Lung (tissue), 12 donors: Measurements from ENCODE around the gene GREM2. TPM values are rescaled to one million over a fixed set of nuclear protein-coding genes. Genes with fewer than 3 reads are reported as not detected.

Source experiments
- ATAC-seq: fragments of 200-7000 bp; cut with Tn5 transposase; one replicate; pipeline ENCODE4 v1.9.1; 2020; ENCODE audit warnings: moderate number of reproducible peaks; ENCODE audit not compliant: insufficient read depth, low FRiP score
- DNase-seq, 3 donors: peaks; one replicate each; pipeline ENCODE4 v3.0.0-alpha.2; 2013 to 2017
- H3K27ac ChIP-seq, 2 donors: one replicate each; pipeline ENCODE4 v1.5.1; 2013; ENCODE audit warnings: mild to moderate bottlenecking in 2 of 2, moderate library complexity in 2 of 2, control low read depth in 1 of 2, inconsistent platforms in 1 of 2, low read depth in 1 of 2, low read length in 1 of 2
- H3K27me3 ChIP-seq, 3 donors: one replicate each; pipeline ENCODE4 v1.5.1; 2013; ENCODE audit warnings: low read length in 2 of 3; ENCODE audit not compliant: control insufficient read depth in 3 of 3, insufficient read depth in 3 of 3
- H3K36me3 ChIP-seq, 4 donors: one replicate each; pipeline ENCODE4 v1.5.1; 2013; ENCODE audit warnings: low read length in 4 of 4, mild to moderate bottlenecking in 1 of 4, moderate library complexity in 1 of 4; ENCODE audit not compliant: control insufficient read depth in 4 of 4, insufficient read depth in 4 of 4
- H3K4me1 ChIP-seq, 5 donors: one replicate each; pipeline ENCODE4 v1.5.1; 2013; ENCODE audit warnings: low read length in 5 of 5, mild to moderate bottlenecking in 2 of 5, moderate library complexity in 1 of 5; ENCODE audit not compliant: control insufficient read depth in 5 of 5, insufficient read depth in 5 of 5
- H3K4me3 ChIP-seq: one replicate; pipeline ENCODE4 v1.5.1; 2013; ENCODE audit warnings: mild to moderate bottlenecking, control low read depth, moderate library complexity
- H3K9ac ChIP-seq, 2 donors: one replicate each; pipeline ENCODE4 v1.5.1; 2013; ENCODE audit warnings: low read length in 2 of 2, control low read depth in 1 of 2; ENCODE audit not compliant: insufficient read depth in 1 of 2
- H3K9me3 ChIP-seq, 4 donors: one replicate each; pipeline ENCODE4 v1.5.1; 2013; ENCODE audit warnings: low read length in 3 of 4, mild to moderate bottlenecking in 1 of 4, moderate library complexity in 1 of 4; ENCODE audit not compliant: control insufficient read depth in 4 of 4, insufficient read depth in 3 of 4
- CTCF ChIP-seq: IDR thresholded peaks from 2 replicates; pipeline ENCODE4 v1.5.1; 2012; ENCODE audit warnings: mild to moderate bottlenecking; ENCODE audit errors: control extremely low read depth, extremely low read depth
- WGBS, 2 donors: extraction: QIAGEN DNeasy Blood & Tissue Kit; methylation state at CpG; one replicate each; pipeline ENCODE4 v1.1.7; 2013; 5-methylcytosine and 5-hydroxymethylcytosine counted together
- polyA plus RNA-seq, 2 donors: library from polyadenylated mRNA; stranded (reverse); fragments of 200-250 nt; gene quantifications; one replicate each; pipeline ENCODE4 v1.2.1, GENCODE V29; 2013
- total RNA-seq, 2 donors: library from RNA; depleted of rRNA in 1 of 2; stranded (reverse); fragments of >200 nt in 1 of 2; gene quantifications; one replicate each; pipeline ENCODE4 v1.2.1, GENCODE V29; 2014 to 2021
- donor health status: control.
- donor health status: control.
- donor health status: Bipolar disorder and iron deficiency.
- donor health status: healthy.
- donor health status: DM: yes; HTN: yes; CAD: no.

Gene GREM2
- total and polyA plus RNA-seq, 4 donors: 0.47 to 8.8 (median 0.76) TPM

- ATAC-seq (no peak), DNase-seq (no peak)
- H3K9ac ChIP-seq: no peak overlapping the region
- H3K27ac ChIP-seq: no peak overlapping the region
- no peaks in the 10 kb centered on the region for H3K36me3 ChIP-seq
- H3K9me3 ChIP-seq: no peaks in the 10 kb centered on the region
- no peak overlapping the region for H3K4me3 ChIP-seq
- no peak for TF ChIP-seq CTCF
- H3K27me3 ChIP-seq: no peaks in the 10 kb centered on the region
- 87 to 89% methylated on average over 2 of the region's 2 CpGs for WGBS, 2 donors
- H3K4me1 ChIP-seq: peaks cover 0 to 6% (median 4%) of the 10 kb centered on the region in 5 donors
Measured at GRCh38 chr1:240595476-240595875, 16.5 kb downstream of the GREM2 start.

GRCh38 chr1:240591564-240591963 lies 20.4 kb downstream of the GREM2 start:
- Histone ChIP-seq H3K9me3 (no peaks in the 10 kb centered on the region), H3K4me1 (peaks cover 0 to under 1% (median 0%) of the 10 kb centered on the region in 5 donors), H3K4me3 (no peak overlapping the region), H3K36me3 (no peaks in the 10 kb centered on the region), H3K27ac (no peak overlapping the region), H3K27me3 (no peaks in the 10 kb centered on the region), H3K9ac (no peak overlapping the region)
- no peak for TF ChIP-seq CTCF
- 77 to 79% methylated on average over 3 of the region's 3 CpGs for WGBS, 2 donors
- DNase-seq (no peak), ATAC-seq (no peak)

- 82 to 85% methylated on average over 5 of the region's 5 CpGs for WGBS, 2 donors
- ATAC-seq (no peak), DNase-seq (no peak)
- H3K4me3 ChIP-seq: no peak overlapping the region
- H3K27ac ChIP-seq: no peak overlapping the region
- no peaks in the 10 kb centered on the region for H3K36me3 ChIP-seq
- no peak for TF ChIP-seq CTCF
- H3K4me1 ChIP-seq: no peaks in the 10 kb centered on the region
- H3K9ac ChIP-seq: no peak overlapping the region
- no peaks in the 10 kb centered on the region for H3K27me3 ChIP-seq
- H3K9me3 ChIP-seq: no peaks in the 10 kb centered on the region
Measured at GRCh38 chr1:240591078-240591477, 20.9 kb downstream of the GREM2 start.

- Histone ChIP-seq H3K4me1 (no peaks in the 10 kb centered on the region), H3K27ac (no peak overlapping the region), H3K36me3 (no peaks in the 10 kb centered on the region), H3K4me3 (no peak overlapping the region), H3K9ac (no peak overlapping the region), H3K27me3 (no peaks in the 10 kb centered on the region), H3K9me3 (no peaks in the 10 kb centered on the region)
- no peak for TF ChIP-seq CTCF
- no peak for ATAC-seq
- no peak for DNase-seq
- WGBS, 2 donors: 91 to 94% methylated on average over 5 of the region's 5 CpGs
Measured at GRCh38 chr1:240589585-240590110, 22.3 kb downstream of the GREM2 start.
